ENCODE results near the gene ADCY5. TPM values are rescaled to one million over a fixed set of nuclear protein-coding genes. Genes with fewer than 3 reads are reported as not detected.
A peak's percentile ranks its signal among the peaks of the same experiment; 100 is the strongest.

The ADCY5 gene
- total RNA-seq, 1 experiment from 2014 or later, result 0.49 TPM

DNA sequence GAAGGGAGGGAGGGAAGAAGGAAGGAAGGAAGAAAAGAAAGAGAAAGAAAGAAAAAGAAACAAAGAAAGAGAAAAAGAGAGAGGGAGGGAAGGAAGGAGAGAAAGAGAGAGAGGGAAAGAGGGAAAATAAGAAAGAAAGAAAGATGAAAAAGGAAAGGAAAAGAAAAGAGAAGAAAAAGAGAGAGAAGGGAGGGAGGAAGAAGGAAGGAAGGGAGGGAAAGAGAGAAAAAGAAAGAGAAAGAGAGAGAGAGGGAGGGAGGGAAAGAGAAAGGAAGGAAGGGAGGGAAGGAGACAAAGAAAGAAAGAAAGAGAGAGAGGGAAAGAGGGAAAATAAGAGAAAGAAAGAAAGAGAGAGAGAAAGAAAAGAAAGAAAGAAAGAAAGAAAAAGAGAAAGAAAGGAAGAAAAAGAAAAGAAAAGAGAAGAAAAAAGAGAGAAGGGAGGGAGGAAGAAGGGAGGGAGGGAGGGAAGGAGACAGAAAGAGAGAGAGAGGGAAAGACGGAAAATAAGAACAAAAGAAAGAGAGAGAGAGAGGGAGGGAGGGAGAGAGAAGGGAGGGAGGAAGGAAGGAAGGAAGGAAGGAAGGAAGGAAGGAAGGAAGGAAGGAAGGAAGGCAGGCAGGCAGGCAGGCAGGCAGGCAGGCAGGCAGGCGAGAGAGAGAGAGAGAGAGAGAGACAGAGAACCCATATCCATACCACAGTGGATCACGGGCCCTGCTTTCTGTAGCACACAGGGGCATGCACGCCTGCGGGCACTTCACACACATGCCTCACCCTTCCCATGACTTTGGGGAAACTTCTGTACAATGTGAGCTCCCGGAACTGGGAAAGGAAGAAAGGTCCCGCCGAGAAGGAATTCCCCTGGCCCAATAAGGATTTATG, 52.5 kb downstream of the ADCY5 start:
- no peak overlapping the region for H3K4me2 ChIP-seq (ENCODE audit: low read length)
- H3K4me1 ChIP-seq (ENCODE audit: control insufficient read depth in 1 of 2, insufficient read depth in 2 of 2, low read length in 2 of 2), result no peaks in the 10 kb centered on the region
- H2AFZ ChIP-seq (ENCODE audit: low read depth, low read length, poor library complexity, severe bottlenecking), result no peak overlapping the region
- no peaks in the 10 kb centered on the region for H4K20me1 ChIP-seq (ENCODE audit: insufficient read depth)
- H3K27me3 ChIP-seq (ENCODE audit: insufficient read depth, low read length), result peaks cover 37% of the 10 kb centered on the region
- H3K9me2 ChIP-seq (ENCODE audit: insufficient read depth), result no peaks in the 10 kb centered on the region
- H3K9me3 ChIP-seq (ENCODE audit: control insufficient read depth in 1 of 2, insufficient read depth in 1 of 2, low read depth in 1 of 2, low read length in 2 of 2), result no peaks in the 10 kb centered on the region
- H3K36me3 ChIP-seq (ENCODE audit: control insufficient read depth in 1 of 2, insufficient read depth in 2 of 2, low read length in 2 of 2), result no peaks in the 10 kb centered on the region
- BruUV-seq (replicated peaks), result no TSS peak
- DNase-seq (ENCODE audit: low read depth, low spot score) (no peak), ATAC-seq (peak; percentile 40; the same call in 1 of the 2 replicates)
- no peak overlapping the region for H3K9ac ChIP-seq (ENCODE audit: low read length)
- H3K79me2 ChIP-seq (ENCODE audit: insufficient read depth, low read length), result no peaks in the 10 kb centered on the region
- CTCF ChIA-PET, result no interaction called here
- no peak overlapping the region for H3K4me3 ChIP-seq (replicated peaks in 1 of 2; ENCODE audit: low read depth in 1 of 2, low read length in 2 of 2)
- RAD21 ChIA-PET (ENCODE audit: low non-redundant PET in 1 of 2, low total read pairs in 2 of 2, uncharacterized antibody in 2 of 2, unreplicated experiment in 2 of 2), result no interaction called here
- POLR2A ChIA-PET, result no interaction called here
- TF ChIP-seq TCF7L2 (IDR thresholded peaks at IDR 0.05; ENCODE audit: borderline replicate concordance, extremely low read depth, insufficient read depth, insufficient read length) (no peak), SP1 (IDR thresholded peaks at IDR 0.05; ENCODE audit: low read depth) (no peak), ELF1 (IDR thresholded peaks at IDR 0.05; ENCODE audit: borderline replicate concordance, low read depth) (no peak)
- TF ChIP-seq, protein P1, sequence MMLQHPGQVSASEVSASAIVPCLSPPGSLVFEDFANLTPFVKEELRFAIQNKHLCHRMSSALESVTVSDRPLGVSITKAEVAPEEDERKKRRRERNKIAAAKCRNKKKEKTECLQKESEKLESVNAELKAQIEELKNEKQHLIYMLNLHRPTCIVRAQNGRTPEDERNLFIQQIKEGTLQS (IDR thresholded peaks at IDR 0.05), result no peak
- TF ChIP-seq, protein P2, sequence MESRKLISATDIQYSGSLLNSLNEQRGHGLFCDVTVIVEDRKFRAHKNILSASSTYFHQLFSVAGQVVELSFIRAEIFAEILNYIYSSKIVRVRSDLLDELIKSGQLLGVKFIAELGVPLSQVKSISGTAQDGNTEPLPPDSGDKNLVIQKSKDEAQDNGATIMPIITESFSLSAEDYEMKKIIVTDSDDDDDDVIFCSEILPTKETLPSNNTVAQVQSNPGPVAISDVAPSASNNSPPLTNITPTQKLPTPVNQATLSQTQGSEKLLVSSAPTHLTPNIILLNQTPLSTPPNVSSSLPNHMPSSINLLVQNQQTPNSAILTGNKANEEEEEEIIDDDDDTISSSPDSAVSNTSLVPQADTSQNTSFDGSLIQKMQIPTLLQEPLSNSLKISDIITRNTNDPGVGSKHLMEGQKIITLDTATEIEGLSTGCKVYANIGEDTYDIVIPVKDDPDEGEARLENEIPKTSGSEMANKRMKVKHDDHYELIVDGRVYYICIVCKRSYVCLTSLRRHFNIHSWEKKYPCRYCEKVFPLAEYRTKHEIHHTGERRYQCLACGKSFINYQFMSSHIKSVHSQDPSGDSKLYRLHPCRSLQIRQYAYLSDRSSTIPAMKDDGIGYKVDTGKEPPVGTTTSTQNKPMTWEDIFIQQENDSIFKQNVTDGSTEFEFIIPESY (IDR thresholded peaks at IDR 0.05; ENCODE audit: extremely low read depth, insufficient replicate concordance, low read length), result no peak
- intact Hi-C loops (cut with micrococcal nuclease), result no loop called here
- no peak overlapping the region for H3K27ac ChIP-seq (ENCODE audit: low read depth, low read length)

DNA sequence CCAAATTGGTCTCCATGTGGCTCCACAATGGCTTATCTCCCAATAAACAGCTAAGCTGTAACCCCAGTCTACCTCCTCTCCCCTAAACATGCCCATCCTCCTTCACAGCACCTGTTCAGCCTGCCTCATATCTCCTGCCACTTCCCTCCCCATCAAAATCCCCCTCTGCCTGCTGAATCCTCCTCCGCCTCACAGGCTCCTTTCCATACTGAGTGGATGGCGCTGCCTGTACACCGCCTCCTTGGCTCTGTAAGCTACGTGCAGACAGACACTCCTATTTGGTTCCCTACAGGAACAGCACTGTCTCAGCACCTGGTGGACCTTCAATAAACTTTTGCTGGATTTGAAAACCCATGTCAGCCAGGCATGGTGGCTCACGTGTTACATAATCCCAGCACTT, 53.7 kb downstream of the ADCY5 start:
- BruUV-seq (replicated peaks), result no TSS peak
- intact Hi-C loops (cut with micrococcal nuclease), result no loop called here
- Histone ChIP-seq H3K4me3 (replicated peaks in 1 of 2; ENCODE audit: low read depth in 1 of 2, low read length in 2 of 2) (no peak overlapping the region), H2AFZ (ENCODE audit: low read depth, low read length, poor library complexity, severe bottlenecking) (no peak overlapping the region), H3K4me2 (ENCODE audit: low read length) (no peak overlapping the region), H3K4me1 (ENCODE audit: control insufficient read depth in 1 of 2, insufficient read depth in 2 of 2, low read length in 2 of 2) (no peaks in the 10 kb centered on the region), H4K20me1 (ENCODE audit: insufficient read depth) (no peaks in the 10 kb centered on the region), H3K9me3 (ENCODE audit: control insufficient read depth in 1 of 2, insufficient read depth in 1 of 2, low read depth in 1 of 2, low read length in 2 of 2) (no peaks in the 10 kb centered on the region), H3K9ac (ENCODE audit: low read length) (no peak overlapping the region), H3K9me2 (ENCODE audit: insufficient read depth) (no peaks in the 10 kb centered on the region), H3K79me2 (ENCODE audit: insufficient read depth, low read length) (no peaks in the 10 kb centered on the region), H3K36me3 (ENCODE audit: control insufficient read depth in 1 of 2, insufficient read depth in 2 of 2, low read length in 2 of 2) (no peaks in the 10 kb centered on the region), H3K27me3 (ENCODE audit: insufficient read depth, low read length) (peaks cover 33% of the 10 kb centered on the region), H3K27ac (ENCODE audit: low read depth, low read length) (no peak overlapping the region)
- CTCF ChIA-PET, result no interaction called here
- ATAC-seq (no peak), DNase-seq (ENCODE audit: low read depth, low spot score) (no peak)
- RAD21 ChIA-PET (ENCODE audit: low non-redundant PET in 1 of 2, low total read pairs in 2 of 2, uncharacterized antibody in 2 of 2, unreplicated experiment in 2 of 2), result no interaction called here
- POLR2A ChIA-PET, result no interaction called here
- TF ChIP-seq RAD21 (IDR thresholded peaks at IDR 0.05; ENCODE audit: low read depth) (no peak), FOSL1 (IDR thresholded peaks at IDR 0.05; ENCODE audit: low read depth) (no peak), POLR2A (IDR thresholded peaks at IDR 0.05; ENCODE audit: borderline replicate concordance, extremely low read depth, insufficient read depth, insufficient read length) (no peak), YY1 (IDR thresholded peaks at IDR 0.05; ENCODE audit: extremely low read depth, insufficient replicate concordance, low read depth, low read length) (no peak), EZH2phosphoT487 (IDR thresholded peaks at IDR 0.05; ENCODE audit: borderline replicate concordance) (no peak), CEBPB (IDR thresholded peaks at IDR 0.05; ENCODE audit: low read depth) (no peak), ZFX (IDR thresholded peaks at IDR 0.05) (no peak), SRF (IDR thresholded peaks at IDR 0.05; ENCODE audit: low read depth) (no peak), EZH2 (IDR thresholded peaks at IDR 0.05) (no peak), SP1 (IDR thresholded peaks at IDR 0.05; ENCODE audit: low read depth) (no peak), TCF7L2 (IDR thresholded peaks at IDR 0.05; ENCODE audit: borderline replicate concordance, extremely low read depth, insufficient read depth, insufficient read length) (no peak)
- TF ChIP-seq, protein P3, sequence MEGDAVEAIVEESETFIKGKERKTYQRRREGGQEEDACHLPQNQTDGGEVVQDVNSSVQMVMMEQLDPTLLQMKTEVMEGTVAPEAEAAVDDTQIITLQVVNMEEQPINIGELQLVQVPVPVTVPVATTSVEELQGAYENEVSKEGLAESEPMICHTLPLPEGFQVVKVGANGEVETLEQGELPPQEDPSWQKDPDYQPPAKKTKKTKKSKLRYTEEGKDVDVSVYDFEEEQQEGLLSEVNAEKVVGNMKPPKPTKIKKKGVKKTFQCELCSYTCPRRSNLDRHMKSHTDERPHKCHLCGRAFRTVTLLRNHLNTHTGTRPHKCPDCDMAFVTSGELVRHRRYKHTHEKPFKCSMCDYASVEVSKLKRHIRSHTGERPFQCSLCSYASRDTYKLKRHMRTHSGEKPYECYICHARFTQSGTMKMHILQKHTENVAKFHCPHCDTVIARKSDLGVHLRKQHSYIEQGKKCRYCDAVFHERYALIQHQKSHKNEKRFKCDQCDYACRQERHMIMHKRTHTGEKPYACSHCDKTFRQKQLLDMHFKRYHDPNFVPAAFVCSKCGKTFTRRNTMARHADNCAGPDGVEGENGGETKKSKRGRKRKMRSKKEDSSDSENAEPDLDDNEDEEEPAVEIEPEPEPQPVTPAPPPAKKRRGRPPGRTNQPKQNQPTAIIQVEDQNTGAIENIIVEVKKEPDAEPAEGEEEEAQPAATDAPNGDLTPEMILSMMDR (IDR thresholded peaks at IDR 0.05 in 2 of 3, conservative IDR thresholded peaks at IDR 0.05 in 1 of 3; ENCODE audit: borderline replicate concordance in 1 of 3, insufficient read depth in 1 of 3, low read depth in 2 of 3, low read length in 2 of 3), result no peak
- TF ChIP-seq, protein P1 (IDR thresholded peaks at IDR 0.05), result no peak
